ENCODE data around the gene UBR1. TPM values are rescaled to one million over a fixed set of nuclear protein-coding genes. Genes with fewer than 3 reads are reported as not detected.

The UBR1 gene
- total RNA-seq, 1 donor from 2014 or later, result 39.1 TPM

DNA sequence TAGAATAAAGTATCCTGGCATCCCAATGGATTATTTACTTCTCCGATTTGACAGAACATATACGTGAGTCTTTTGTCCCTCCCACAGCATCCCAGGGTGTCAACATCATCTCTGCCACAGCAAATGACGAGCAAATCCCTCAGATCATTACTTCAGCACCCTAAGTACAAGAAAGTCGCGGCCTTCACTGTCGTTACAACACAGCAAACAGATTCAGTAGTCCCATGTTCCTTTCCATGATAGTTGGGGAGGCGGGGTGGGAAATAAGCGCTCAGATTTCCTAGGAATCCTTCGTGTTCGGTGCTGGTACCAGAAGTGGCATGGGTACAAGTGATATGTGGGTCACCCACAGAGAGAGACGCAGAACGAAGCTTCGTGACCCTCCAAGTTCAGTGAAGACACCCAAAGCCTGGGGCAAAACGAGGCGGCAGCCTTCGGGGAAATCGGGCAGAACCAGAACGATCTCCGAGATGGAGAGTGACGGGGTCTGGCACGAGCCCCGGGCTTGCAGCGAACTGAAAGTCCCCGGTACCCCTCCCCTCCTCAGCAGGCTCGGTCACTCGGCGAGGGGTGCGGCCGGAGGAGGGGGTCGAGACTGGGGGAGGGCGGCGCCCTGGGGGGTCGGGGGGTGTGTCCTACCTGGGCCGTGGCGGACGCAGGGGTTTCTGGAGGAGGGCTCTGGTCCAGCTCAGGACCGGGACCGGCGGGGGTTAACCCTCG is 185.9 kb downstream of the UBR1 start:
- Mint-ChIP-seq H3K27me3 (peaks cover 14% of the 10 kb centered on the region), H3K9me3 (ENCODE audit: low read depth) (no peaks in the 10 kb centered on the region), H3K27ac (peak overlapping the region; percentile 97), H3K36me3 (ENCODE audit: insufficient read depth) (no peaks in the 10 kb centered on the region), H3K4me1 (ENCODE audit: low read depth) (peaks cover 9% of the 10 kb centered on the region), H3K4me3 (ENCODE audit: low read depth) (peak overlapping the region; percentile 95)
- TF ChIP-seq, protein P1, sequence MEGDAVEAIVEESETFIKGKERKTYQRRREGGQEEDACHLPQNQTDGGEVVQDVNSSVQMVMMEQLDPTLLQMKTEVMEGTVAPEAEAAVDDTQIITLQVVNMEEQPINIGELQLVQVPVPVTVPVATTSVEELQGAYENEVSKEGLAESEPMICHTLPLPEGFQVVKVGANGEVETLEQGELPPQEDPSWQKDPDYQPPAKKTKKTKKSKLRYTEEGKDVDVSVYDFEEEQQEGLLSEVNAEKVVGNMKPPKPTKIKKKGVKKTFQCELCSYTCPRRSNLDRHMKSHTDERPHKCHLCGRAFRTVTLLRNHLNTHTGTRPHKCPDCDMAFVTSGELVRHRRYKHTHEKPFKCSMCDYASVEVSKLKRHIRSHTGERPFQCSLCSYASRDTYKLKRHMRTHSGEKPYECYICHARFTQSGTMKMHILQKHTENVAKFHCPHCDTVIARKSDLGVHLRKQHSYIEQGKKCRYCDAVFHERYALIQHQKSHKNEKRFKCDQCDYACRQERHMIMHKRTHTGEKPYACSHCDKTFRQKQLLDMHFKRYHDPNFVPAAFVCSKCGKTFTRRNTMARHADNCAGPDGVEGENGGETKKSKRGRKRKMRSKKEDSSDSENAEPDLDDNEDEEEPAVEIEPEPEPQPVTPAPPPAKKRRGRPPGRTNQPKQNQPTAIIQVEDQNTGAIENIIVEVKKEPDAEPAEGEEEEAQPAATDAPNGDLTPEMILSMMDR (IDR thresholded peaks at IDR 0.05; ENCODE audit: unreplicated experiment), result no peak
- peak; percentile 45 for DNase-seq (ENCODE audit: low spot score, unreplicated experiment)

DNA sequence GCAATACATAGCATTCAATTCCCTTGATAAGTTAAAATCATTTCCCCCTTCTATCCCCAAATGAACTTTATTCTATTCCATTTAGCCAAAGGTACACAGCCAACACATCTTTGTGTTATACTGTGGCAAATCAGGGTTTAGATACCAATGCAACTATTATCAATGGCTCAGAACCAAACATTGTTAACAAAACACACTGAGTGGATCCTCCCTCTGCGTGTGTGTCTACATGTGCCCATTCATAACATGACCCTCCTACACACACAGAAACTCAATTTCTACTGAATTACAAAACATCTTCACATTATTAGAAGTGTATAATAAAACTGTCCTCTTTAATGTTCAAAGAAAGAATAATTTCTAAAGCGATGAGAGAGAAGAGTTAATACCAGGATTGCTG is 186.5 kb downstream of the UBR1 start:
- peaks cover 9% of the 10 kb centered on the region for H3K4me1 Mint-ChIP-seq (ENCODE audit: low read depth)
- H3K27me3 Mint-ChIP-seq, result peaks cover 14% of the 10 kb centered on the region
- no peaks in the 10 kb centered on the region for H3K36me3 Mint-ChIP-seq (ENCODE audit: insufficient read depth)
- H3K27ac Mint-ChIP-seq, result peak overlapping the region; percentile 97
- H3K9me3 Mint-ChIP-seq (ENCODE audit: low read depth), result no peaks in the 10 kb centered on the region
- DNase-seq (ENCODE audit: low spot score, unreplicated experiment), result no peak
- peak overlapping the region; percentile 95 for H3K4me3 Mint-ChIP-seq (ENCODE audit: low read depth)
- TF ChIP-seq, protein P1 (IDR thresholded peaks at IDR 0.05; ENCODE audit: unreplicated experiment), result no peak

DNA sequence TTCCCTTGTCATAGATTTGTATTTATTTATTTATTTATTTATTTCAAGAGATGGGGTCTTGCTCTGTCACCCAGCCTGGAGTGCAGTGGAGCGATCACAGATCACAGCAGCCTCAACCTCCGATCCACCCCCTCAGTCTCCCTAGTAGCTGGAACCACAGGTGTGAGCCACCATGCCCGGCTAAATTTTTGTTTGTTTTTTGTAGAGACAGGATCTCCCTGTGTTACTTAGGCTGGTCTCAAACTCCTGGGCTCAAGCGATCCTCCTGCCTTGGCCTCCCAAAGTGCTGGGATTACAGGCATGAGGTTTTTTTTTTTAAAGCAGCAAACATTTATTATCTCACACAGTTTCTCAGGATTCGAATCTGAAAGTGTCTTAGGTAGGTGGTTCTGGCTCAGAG is 187.8 kb downstream of the UBR1 start:
- Mint-ChIP-seq H3K9me3 (ENCODE audit: low read depth) (no peaks in the 10 kb centered on the region), H3K27ac (no peak overlapping the region), H3K27me3 (peaks cover 6% of the 10 kb centered on the region), H3K4me1 (ENCODE audit: low read depth) (peaks cover 9% of the 10 kb centered on the region), H3K4me3 (ENCODE audit: low read depth) (no peak overlapping the region), H3K36me3 (ENCODE audit: insufficient read depth) (no peaks in the 10 kb centered on the region)
- TF ChIP-seq, protein P1 (IDR thresholded peaks at IDR 0.05; ENCODE audit: unreplicated experiment), result no peak
- no peak for DNase-seq (ENCODE audit: low spot score, unreplicated experiment)

DNA sequence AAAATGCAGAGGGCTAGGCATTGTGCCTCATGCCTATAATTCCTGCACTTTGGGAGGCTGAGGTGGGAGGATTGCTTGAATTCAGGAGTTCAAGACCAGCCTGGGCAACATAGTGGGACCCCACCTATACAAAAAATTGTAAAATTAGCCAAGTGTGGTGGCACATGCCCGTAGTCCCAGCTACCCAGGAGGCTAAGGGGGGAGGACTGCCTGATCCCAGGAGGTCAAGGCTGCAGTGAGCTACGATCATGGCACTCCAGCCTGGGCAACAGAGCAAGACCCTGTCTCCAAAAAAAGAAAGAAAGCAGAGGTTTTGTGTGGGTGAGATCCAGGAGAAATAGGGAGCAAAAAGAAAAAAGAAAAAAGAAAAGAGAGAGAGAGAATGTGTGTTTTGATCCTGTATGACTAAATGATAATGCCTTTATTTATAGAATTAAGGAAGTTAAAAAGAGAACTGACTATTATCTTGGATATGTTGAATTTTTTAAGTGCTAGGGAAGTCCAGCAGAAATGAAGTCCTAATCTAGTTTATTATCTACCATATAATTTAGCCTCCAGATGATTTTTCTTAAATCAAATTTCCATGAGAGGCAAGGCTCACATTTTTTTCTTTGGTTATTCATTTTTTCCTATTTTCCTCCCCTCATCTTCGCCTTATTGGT is 190.1 kb downstream of the UBR1 start:
- TF ChIP-seq, protein P1 (IDR thresholded peaks at IDR 0.05; ENCODE audit: unreplicated experiment), result no peak
- no peak overlapping the region for H3K27ac Mint-ChIP-seq
- no peaks in the 10 kb centered on the region for H3K36me3 Mint-ChIP-seq (ENCODE audit: insufficient read depth)
- no peaks in the 10 kb centered on the region for H3K27me3 Mint-ChIP-seq
- H3K4me3 Mint-ChIP-seq (ENCODE audit: low read depth), result no peak overlapping the region
- H3K4me1 Mint-ChIP-seq (ENCODE audit: low read depth), result peaks cover 7% of the 10 kb centered on the region
- H3K9me3 Mint-ChIP-seq (ENCODE audit: low read depth), result no peaks in the 10 kb centered on the region
- DNase-seq (ENCODE audit: low spot score, unreplicated experiment), result no peak

DNA sequence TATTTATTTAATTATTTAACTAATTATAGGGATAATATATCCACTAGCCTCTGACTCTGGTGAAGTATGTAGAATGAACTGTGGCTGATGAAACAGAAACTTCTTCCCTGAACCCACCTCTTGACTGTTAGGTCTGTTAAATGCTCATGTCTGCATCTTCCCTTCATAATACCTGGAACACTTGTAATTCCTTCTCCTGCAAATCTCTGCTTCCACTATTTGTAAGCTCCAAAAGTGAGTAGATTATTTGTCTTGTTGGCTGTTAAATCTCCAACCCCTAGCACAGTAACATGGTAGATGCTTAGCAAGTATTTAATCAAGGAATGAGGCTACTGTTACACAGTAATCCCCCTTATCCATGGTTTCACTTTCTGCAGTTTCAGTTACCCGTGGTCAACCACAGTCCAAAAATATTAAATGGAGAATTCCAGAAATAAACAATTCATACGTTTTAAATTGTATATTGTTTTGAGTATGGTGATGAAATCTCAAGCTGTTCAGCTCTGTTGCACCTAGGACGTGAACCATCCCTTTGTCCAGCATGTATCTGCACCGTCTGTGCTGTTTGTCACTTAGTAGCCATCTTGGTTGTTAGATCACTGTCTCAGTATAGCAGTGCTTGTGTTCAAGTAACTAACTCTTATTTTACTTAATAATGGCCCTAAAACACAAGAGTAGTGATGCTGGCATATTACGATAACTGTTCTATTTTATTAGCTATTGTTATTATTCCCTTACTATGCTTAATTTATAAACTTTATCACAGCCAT is 190.9 kb downstream of the UBR1 start:
- Mint-ChIP-seq H3K36me3 (ENCODE audit: insufficient read depth) (no peaks in the 10 kb centered on the region), H3K9me3 (ENCODE audit: low read depth) (no peaks in the 10 kb centered on the region), H3K4me1 (ENCODE audit: low read depth) (peaks cover 7% of the 10 kb centered on the region), H3K4me3 (ENCODE audit: low read depth) (no peak overlapping the region), H3K27ac (no peak overlapping the region), H3K27me3 (no peaks in the 10 kb centered on the region)
- DNase-seq (ENCODE audit: low spot score, unreplicated experiment), result no peak
- TF ChIP-seq, protein P1 (IDR thresholded peaks at IDR 0.05; ENCODE audit: unreplicated experiment), result no peak
